IPS-NIHi11 (cell line): ENCODE data around the gene AFF3.
A peak's percentile ranks its signal among the peaks of the same experiment; 100 is the strongest.

Experiments
- DNase-seq: peaks from one replicate; pipeline ENCODE4 v3.0.0; 2012; ENCODE audit warnings: mixed read lengths, low spot score

The AFF3 gene

DNA sequence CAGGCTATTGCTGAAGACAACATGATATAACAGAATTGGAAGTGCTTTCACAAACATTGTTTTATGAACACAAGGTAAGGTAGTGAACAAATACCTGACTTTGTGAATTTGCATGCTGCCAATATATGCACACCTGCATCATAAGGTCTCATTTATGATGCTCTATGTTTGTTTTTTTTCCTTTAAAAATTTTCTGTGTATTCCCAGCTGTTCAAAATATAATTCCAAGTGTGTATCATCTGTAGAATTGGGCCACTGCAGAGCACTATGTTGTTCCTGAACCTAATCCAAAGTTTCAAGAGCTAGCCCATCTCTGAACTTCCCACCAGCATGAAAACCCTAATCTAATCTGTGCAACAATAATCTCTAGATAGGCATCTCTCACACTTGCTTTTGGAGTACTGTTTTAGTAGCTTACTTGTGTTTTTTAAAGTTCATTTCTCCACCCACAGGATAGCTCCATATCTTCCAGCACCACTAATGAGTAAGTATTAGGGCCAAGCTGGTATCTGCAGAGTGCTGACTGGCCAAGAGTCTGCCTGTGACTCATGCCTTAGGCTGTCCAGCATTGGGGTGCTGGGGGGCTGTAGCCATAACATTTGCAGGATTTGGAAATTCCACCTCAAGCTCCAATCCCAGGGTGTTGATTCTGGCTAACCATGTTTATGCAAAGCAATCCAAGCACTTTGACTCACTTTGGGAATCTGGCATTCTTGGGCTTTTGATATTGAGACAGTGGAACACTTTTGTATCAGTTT, 444.4 kb downstream of the AFF3 start:
- DNase-seq = no peak

- DNase-seq = no peak
Measured at GRCh38 chr2:99695944-99696253, 446.5 kb downstream of the AFF3 start.

GRCh38 chr2:99695130-99695943, 447.1 kb downstream of the AFF3 start:
- DNase-seq = no peak

DNA sequence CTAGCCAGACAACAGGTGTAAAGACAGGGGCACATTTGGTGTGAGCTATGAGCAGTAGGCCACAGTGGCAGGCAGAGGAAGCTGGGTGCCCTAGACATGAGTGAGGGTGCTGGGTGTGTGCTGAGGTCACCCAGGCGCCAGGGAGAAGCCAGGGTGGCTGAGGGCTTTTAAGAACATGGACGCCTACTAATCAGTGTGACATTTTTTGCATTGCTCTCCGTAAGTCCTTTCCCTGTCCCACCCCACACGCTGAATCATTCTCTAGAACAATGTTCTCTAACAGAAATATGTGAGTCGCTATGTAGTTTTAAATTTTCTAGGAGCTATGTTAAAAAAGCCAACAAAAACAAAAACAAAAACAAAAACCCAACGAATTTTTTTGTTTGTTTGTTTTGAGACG, 448.1 kb downstream of the AFF3 start:
- no peak for DNase-seq

DNA sequence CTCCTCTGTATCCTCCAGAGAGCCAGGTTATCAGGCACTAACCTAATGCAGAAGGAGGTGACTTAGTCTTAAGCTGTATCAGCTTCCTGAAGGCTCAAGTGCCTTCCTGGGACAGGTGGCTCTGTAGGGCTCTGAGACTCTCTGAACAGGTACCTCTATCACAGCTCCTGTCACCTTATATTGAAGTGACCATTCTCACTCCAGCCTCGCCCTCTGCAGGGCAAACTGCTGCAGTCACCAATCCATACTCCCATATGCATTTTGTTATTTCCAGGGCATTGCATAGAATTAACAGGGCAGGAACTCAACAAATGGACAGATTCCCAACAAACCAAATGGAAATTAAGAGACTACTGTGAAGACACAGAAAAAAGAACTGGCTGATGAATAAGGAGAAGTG, 449.6 kb downstream of the AFF3 start:
- DNase-seq = peak; percentile 35

DNA sequence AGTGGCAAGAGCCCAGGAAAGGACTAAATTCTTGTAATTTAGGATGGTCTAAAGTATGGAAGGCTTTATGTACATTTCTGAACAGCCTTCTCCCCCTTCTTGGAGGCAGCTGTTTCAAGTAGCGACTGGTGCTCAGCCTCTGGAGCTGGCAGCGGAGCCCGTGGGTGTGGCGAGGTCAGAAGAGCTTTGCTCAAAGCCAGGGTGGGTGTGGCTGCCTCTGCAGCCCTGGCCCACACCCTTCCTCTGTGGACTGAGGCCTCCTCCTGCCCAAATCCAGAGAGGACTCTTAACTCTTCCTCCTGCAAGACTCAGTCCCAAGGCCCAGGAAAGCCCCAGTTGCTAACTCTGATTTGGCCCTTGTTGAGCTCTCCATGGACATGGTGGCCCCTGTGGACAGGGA, 450.5 kb downstream of the AFF3 start:
- no peak for DNase-seq

DNA sequence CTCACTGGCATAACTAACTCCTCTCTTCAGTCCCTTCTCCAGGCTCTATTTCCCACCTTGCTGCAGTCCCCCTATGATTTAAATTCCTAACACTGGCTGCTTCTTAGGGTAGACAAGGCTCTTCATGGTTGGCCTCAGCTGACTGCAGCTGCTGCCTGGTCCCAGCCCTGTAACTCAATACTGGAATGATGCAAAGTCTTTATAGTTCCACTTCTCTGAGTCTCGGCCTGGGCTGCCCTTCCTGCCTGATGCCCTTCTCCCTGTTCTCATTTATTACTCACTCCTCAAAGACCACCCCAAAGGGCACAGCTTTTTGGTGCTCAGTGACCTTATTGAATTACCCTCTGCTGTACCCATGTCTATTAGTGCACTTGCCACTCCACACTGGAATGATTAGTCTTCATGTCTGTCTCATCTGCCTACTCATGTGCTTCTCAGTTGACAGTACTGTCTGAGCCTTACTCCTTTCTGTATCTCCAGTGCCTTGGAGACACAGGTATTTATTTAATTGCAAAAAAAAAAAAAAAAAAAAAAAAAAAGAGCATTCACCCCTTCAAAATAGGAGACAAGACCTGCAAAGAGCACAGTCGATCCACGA, 453.1 kb downstream of the AFF3 start:
- DNase-seq = no peak

GRCh38 chr2:99688699-99689098, 453.7 kb downstream of the AFF3 start:
- DNase-seq = no peak

DNA sequence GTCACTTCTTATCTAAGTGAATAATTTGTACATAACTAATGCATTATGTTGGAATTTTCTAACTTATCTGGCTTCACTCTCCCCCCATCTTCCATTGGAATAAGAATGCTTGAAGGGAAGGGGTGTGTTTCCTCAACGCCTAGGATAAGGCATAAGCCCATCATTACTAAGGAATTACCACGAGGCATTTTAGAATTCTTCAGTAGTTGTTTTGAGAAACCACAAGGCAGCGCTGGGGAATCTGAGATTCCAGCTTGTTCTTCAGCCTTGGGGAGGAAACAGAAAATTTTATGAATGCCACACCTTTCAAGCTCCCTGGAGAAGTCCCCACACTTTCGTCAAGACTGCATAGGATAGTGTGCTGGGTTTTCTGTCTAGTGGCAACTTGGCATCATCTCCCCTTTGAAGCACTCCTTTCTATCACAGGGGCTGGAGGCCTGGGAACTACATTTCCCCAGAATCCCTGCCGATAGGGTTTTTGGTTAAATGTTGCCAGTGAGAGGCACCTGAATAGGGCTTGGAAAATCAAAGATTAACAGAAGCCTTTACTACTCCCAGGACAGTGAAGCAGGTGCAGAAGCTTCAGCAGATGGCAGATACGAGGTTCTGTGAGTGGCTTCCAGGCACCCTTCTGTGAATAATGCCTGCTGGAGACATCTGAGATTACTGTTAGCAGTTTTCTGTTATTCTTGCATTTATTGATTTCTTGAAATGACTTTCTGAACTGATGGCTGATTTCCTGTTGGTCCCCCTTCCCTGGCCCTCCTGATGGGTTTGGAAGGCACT, 459.9 kb downstream of the AFF3 start:
- no peak for DNase-seq

DNA sequence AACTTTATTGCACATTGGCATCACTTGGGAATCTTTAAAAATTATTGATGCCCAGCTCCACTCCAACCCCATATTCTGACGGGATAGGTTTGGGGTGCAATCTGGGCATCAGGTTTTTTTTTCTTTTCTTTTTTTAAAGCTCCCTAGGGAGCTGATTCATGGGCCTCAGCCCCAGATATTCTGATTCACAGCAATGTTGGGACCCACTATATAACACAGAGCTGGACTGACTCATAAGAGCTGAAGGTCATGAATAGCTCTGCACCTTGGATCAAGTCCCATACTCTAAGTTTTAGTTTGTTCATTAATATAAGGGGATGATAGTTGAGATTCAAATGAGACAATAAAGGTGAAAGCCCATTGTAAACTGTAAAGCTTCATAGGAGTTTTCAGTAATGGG, 461.4 kb downstream of the AFF3 start:
- DNase-seq = no peak

- no peak for DNase-seq
Measured at GRCh38 chr2:99679518-99679917, 462.9 kb downstream of the AFF3 start.

DNA sequence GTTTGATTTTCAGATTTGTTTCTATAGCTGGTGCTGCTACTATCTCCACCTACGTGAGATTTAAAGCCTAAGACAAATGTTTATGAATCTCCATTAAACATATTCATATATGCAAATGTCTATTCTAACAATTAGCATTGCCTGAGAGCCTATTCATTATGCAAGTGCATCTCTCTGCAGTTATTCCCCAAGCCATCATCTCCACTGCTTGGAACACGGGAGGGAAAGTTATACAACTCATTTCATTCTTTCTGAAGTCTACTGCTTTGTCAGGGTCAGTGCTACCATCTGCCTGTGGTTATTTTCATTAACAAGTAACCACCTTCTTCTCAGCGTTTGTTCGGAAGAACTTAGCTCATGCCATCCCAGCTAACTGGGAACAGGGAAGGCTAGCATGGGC, 463.8 kb downstream of the AFF3 start:
- no peak for DNase-seq

- no peak for DNase-seq
Measured at GRCh38 chr2:99677814-99678213, 464.6 kb downstream of the AFF3 start.

DNA sequence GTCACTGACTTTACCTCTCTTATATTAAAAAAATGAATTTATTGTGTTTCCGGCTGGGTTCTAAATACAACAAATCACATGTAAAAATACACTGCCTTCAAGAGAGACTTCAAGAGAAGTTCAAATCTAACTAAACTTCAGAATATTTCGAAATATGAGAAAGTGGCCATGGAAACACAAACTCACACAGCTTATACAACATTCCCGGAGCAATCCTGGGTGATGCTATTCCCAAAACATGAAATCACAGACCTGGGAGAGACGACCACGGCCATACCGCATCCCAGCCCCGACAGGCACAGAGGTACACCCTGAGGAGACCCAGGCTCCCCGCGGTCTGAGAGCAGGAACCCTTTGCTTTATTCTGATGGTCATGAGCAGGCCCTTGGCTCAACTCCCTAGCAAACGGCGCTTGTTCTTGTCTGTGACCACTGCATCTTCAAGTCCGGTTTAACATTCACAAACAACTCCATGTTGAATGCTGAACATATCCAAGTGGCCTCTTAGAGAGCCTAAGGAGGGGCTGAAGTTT, 467.2 kb downstream of the AFF3 start:
- no peak for DNase-seq

- no peak for DNase-seq
Measured at GRCh38 chr2:99674090-99674489, 468.3 kb downstream of the AFF3 start.

- DNase-seq = no peak
Measured at GRCh38 chr2:99672766-99673350, 469.5 kb downstream of the AFF3 start.

DNA sequence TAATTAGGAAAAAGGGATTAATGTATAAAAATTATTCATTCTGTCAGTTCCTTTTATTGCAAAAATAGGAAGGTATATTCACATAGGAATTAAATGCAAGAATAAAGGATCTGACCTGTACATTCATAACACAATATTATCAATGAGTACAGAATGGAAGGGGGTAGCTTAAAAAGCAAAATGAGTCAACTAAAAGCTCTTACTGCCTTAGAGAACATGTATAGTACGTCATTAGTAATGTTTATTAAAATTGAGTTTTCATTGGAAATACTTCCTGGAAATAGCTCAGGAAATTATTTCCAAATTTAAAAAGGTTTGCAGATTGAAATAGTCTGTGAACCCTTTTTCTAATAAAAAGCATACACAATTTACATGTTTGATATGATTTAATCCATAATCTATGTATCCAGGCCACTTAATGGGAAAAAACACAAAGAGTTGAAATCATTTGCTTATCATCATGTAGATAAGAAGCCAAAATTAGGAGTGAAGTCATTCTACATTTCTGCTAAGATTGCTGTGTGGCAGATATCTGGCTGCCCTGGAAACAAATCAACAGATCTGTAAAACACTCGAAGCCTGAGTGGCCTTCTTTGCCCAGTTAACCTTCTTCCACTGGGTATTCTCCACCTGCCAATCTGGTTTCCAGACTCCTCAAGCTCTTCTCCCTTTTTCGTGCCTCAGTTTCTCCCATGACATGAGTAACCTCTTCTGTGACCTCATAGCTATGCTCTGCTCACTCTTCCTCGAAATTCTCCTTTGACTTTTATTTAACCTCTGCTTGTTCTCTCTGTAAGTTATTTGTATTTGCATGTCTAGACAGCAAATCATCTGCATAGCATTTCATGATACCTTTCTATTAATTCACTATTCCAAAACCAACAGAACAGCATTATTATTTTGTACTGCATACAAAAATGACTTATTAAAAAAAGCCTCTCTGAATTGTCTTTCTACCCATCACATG, 471.3 kb downstream of the AFF3 start:
- DNase-seq = no peak

DNA sequence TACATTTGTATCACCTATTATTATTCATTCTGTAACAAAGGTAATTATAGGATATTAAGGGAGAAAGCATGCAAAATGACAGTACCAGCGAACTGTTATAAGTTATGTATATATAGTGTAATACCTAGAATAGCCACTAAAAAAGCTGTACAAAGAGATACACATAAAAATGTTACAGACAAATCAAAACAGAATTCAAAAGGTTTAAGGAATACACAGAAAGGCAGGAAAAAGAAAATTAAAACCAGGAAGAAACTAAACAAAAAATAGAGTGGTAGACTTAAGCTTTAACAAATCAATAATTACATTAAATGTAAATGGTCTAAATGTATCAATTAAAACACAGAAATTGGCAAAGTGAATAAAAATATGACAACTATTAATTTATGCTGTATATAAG, 476.1 kb downstream of the AFF3 start:
- DNase-seq = no peak

- no peak for DNase-seq
Measured at GRCh38 chr2:99663641-99664040, 478.7 kb downstream of the AFF3 start.

- DNase-seq = peak; percentile 33
Measured at GRCh38 chr2:99662761-99663341, 479.5 kb downstream of the AFF3 start.
